Activated CD4-positive, CD25-positive, alpha-beta regulatory T cell treated with anti-CD3 and anti-CD28 coated beads, Interleukin-2, amount 50 U/mL, for 16 hours (primary cell): ENCODE results near the gene FMN2.

ENCODE experiments used
- DNase-seq: peaks from one replicate; pipeline ENCODE4 v3.0.0-alpha.2; 2020; ENCODE audit warnings: low read depth, low spot score

The FMN2 gene

DNA sequence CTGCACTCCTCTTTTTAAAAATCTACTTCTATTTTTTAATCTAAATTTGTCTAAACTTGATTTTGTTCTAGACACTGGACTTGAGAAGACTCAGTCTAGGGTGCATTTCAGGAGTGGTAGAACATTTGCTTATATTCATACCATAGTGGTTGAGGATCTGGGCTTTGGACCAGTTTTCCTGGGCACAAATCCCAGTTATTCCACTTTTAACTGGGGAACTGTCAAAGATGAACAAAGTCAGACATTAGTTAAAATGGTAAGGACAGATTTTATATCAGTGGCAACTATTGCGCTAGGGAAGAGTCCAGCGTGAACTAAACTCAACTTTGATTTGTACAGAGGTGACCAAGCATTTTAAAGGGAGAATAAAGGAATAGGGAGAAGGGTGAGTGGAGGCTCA is 102.4 kb downstream of the FMN2 start:
- DNase-seq = no peak

DNA sequence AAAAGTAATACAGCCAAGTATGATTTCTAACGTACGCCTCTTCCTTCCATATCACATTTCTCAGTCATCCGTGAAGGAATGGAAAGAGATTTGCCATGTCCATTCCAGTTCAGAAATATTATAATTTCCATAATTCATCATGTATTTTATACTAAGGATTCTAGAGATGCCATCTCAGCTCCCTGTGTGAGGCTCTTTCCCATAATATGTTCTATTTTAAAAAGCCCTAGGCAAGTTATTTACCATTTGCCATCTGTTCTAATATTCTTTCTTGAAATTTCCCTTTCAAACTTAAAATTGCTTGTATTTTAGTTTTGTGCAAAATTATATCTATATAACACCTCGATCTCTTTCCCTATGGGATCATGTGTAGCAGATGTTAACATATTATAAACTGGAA is 106.7 kb downstream of the FMN2 start:
- no peak for DNase-seq

GRCh38 chr1:240199758-240200645 is 108.3 kb downstream of the FMN2 start:
- no peak for DNase-seq

GRCh38 chr1:240201931-240202330 is 110.2 kb downstream of the FMN2 start:
- DNase-seq = no peak

DNA sequence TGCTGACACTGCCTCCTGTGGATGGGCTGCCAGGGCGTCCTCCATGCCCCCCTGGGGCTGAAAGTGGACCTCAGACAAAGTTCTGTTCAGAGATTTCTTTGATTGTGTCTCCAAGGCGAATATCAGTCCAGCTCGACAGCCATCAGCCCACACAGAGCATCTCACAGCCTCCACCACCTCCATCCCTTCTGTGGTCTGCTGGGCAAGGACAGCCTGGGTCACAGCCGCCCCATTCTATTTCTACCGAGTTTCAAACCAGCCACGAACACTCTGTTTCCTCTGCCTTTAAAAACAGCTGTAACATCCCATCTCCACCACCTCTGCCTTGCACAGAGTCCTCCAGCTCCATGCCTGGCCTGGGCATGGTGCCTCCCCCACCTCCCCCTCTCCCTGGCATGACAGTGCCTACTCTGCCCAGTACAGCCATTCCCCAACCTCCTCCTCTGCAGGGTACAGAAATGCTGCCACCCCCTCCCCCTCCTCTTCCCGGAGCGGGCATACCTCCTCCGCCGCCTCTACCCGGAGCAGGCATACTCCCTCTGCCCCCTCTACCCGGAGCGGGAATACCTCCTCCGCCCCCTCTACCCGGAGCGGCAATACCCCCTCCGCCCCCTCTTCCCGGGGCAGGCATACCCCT is 115.5 kb downstream of the FMN2 start:
- DNase-seq = no peak

- no peak for DNase-seq
Observed at GRCh38 chr1:240210026-240210425, 118.3 kb downstream of the FMN2 start.

- no peak for DNase-seq
Observed at GRCh38 chr1:240212556-240212955, 120.9 kb downstream of the FMN2 start.

DNA sequence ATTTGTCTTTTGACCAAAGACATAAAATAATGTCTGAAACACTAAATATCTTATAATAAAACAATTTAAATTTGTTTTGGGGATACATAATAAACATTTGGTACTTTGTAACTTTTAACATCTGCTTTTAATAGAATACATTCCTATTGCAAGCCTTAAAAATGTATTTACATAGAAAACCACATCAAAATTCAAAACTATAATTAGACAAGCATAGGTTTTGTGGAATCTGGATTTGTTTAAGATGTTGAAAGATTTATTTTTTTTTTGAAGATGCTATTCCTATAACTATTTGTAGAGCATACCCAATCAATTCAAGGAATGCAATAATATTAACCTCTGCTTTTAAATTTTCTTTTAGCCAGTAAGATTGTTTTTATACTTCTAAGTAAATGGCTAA is 125.7 kb downstream of the FMN2 start:
- DNase-seq = no peak

- DNase-seq = no peak
Observed at GRCh38 chr1:240219104-240219503, 127.4 kb downstream of the FMN2 start.

DNA sequence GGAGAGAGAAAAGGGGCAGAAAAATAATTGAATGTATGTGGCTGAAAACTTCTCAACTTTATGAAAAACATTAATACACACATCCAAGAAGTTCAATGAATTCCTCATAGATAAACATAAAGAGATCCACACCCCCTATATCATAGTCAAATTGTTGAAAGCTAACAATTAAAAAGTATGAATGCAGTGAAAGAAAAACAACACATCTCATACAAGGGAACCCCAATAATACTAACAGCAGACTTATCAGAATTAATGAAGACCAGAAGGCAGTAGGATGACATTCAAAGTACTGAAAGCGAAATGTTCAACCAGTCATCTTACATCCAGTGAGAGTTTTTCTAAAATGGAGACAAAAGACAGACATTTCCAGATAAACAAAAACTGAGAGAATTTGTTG is 134.4 kb downstream of the FMN2 start:
- no peak for DNase-seq

DNA sequence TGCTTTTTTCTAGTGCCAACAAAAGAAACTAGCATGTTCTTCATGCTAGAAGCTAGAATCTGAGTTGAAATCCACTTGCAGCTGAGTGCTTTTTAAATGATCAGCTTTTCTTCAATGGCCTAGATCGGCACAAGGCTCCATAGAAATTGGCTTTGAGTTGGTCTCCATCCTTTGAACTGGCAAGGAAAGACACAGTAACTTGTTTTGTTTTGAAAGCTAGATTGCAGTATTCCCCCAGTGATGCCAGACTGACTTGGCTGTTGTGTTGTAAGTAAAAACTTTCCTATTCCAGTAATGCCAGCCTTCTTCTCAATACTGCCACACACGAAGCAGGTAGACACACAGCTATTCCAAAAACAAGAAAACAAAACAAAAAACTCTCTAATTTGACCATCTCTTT is 139.1 kb downstream of the FMN2 start:
- DNase-seq = no peak

GRCh38 chr1:240232530-240232929 is 140.8 kb downstream of the FMN2 start:
- no peak for DNase-seq

DNA sequence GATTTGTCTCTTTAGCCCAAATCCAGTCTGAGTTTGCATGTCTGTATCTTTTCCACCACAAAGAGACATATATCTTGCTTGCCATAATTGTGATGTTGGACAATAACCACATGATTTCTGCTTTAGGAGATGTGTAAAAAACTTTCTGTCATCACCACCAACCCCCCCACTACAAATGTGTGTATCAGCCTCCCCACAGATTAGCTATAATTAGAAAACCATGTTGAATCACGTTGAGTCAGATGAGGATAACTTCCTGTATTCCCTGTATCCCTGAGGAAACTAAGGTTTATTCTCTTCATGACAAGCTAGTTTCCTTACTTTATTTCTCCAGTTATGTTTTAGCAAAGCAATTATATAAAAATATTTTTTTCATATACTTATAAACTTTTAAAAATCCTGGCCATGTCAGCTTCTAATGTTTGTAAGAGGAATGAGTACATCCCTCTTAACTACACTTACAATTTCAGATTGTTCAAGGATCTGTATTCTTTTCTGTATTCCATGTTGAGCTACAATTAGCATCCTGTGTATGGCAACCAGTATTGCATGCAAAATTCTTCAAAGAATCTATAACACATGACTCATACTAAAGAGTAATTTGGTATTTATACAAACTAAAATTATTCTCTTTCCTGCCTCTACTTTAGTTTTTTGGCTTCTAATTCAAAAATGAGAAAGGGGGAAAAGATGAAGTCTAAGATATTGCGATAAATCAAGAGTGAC is 143.0 kb downstream of the FMN2 start:
- no peak for DNase-seq

DNA sequence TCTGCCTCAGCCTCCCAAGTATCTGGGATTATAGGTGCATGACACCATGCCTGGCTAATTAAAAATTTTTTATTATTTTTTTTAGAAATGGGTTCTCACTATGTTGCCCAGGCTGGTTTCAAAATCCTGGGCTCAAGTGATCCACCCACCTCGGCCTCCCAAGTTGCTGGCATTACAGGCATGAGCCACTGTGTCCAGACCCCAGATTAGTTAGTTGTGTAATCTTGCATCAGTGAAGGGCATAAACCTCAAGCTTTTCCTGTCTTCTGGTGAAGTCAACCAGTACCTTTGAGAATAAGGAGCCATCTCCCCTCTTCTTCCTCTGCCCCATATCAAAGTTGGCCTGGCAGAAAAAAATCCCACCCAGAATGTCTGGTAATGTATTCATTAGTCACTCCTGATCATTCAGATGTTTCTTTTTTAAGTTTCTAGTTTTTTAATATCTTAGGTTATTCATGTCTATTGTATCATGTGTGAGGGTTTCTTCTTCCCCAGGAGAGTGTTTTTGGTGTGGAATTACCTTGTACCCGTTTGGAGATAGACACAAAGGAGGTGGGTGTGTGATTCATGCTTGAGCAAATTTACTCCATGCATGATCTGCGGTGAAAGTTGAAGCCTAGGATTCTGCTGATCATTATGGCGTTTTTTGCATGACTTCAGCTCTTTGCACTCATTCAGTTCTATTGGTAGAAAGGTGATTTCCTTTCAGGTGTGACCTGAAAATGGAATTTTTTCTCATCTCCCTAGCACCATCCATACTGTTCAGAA is 144.0 kb downstream of the FMN2 start:
- no peak for DNase-seq

GRCh38 chr1:240237305-240237721 is 145.6 kb downstream of the FMN2 start:
- no peak for DNase-seq

DNA sequence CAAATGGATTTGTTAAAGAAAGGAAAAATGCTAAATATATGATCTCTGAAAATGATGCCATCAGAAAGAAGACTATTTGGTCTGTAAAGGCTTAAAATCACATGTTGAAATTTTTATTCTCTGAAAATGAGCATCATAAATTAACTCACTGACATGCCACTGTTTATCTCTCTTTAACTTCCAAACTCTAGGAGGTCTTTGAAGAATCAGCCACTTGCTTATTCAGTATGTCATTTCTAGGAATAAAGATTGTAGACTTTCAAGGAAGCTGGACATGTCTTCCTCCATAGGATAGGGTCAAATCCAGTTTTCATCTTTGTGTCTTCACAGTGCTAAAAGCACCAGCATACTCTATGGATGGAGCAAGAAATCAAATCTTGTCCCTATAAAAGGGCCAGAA is 147.6 kb downstream of the FMN2 start:
- DNase-seq = no peak

DNA sequence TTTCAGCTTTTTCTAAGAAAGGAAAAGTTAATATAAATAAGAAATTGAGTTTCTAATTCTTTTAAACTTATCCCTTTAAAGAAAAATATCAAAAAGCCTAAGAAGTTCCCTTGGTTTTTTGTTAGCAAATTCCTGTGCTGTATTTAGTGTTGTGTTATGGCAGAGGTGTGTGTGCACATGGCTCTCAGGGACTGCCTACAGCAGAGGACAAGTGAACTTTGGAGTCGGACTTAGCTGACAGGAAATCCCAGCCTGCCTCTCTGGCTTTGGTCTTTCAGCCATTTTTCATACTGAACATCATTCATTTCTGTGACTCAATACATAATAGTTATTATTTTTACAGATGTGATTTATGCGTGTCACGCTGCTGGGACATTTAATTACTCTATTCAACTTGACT is 149.6 kb downstream of the FMN2 start:
- DNase-seq = no peak

- DNase-seq = no peak
Observed at GRCh38 chr1:240242601-240243144, 151.0 kb downstream of the FMN2 start.

DNA sequence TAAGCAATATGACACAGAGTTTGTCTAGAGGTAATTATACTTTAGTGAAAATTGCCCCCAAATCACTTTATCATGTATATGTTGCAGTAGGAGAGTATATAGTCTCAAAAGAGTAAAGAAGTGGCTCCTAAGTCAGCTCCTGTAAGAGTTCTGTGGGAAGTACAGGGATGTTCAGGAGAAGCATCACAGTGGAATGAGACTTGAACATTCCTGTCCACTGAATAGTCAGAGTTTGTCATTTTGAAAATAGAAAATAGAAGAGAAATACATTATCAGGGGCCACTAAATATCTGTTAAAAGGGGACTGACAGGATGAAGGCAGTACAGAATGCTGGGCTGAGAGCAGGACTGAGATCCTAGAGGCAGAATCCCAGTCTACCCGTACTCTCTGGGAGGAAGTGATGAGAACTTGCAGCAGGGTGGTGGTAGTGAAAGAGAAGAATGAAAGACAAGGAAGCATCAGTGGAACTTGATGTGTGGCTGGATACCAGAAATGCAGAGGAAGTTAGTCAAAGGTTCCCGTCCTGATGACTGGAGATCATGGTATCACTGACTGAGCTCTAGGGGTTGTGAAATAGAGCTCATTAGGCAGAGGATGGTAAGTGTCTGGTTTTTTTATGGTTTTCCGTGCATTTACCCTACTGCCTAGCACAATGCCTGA is 153.4 kb downstream of the FMN2 start:
- no peak for DNase-seq

DNA sequence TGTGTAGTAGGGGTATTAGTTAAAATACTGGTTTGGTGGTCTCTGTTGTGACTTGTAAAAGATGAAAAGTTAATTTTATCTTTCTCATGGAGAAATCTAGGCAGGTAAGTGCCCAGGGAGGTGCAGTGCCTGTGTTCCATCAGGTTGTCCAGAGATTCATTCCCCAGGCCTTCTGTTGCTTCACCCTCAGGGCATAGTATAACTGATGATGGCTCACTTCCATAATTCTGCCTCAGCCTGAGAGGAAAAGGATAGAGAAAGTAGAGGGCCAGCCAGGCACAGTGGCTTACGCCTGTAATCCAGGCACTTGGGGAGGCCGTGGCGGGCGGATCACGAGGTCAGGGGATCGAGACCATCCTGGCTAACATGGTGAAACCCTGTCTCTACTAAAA is 153.9 kb downstream of the FMN2 start:
- no peak for DNase-seq

DNA sequence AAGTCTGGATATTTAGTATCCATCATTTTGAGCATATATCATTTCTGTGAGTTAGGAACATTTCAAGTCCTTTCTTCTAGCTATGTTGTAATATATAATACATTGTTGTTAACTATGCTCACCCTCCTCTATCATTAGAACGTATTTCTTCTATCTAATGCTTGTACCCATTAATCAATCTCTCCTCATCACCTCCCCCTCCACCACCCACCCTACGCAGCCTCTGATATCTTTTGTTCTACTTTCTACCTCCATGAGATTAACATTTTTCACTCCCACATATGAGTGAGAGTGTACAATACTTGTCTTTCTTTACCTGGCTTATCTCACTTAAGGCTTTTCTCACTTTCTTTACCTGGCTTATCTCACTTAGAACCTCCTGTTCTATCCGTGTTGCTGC is 156.2 kb downstream of the FMN2 start:
- no peak for DNase-seq
